Gastroesophageal sphincter (tissue), 4 donors: ENCODE measurements around the gene NOX5. TPM values are rescaled to one million over a fixed set of nuclear protein-coding genes. Genes with fewer than 3 reads are reported as not detected.

Experiments
- ATAC-seq: fragments of 150-250 bp; one replicate; pipeline ENCODE4 v1.9.1; 2016; ENCODE audit warnings: mild to moderate bottlenecking, moderate library complexity
- H3K27ac ChIP-seq, 4 donors: fragments of 200-600 bp; sonication (generic) in 3 of 4; 1 replicate in 3 of 4; 2 replicates in 1 of 4; pipeline ENCODE4 v1.5.1; 2016 to 2019
- H3K27me3 ChIP-seq: fragments of 200-600 bp; sonication (generic); one replicate; pipeline ENCODE4 v1.5.1; 2019
- H3K36me3 ChIP-seq, 2 donors: fragments of 200-600 bp; sonication (generic); one replicate each; pipeline ENCODE4 v1.5.1; 2019; ENCODE audit warnings: control low read depth in 1 of 2
- H3K4me1 ChIP-seq, 3 donors: fragments of 200-600 bp; sonication (generic); 1 replicate in 2 of 3; 2 replicates in 1 of 3; pipeline ENCODE4 v1.5.1; 2016 to 2019; ENCODE audit warnings: control low read depth in 2 of 3
- H3K4me3 ChIP-seq, 2 donors: fragments of 200-600 bp; sonication (generic); one replicate each; pipeline ENCODE4 v1.5.1; 2019; ENCODE audit warnings: mild to moderate bottlenecking in 1 of 2, moderate library complexity in 1 of 2
- H3K9me3 ChIP-seq, 3 donors: fragments of 200-600 bp; sonication (generic); one replicate each; pipeline ENCODE4 v1.5.1; 2017 to 2019; ENCODE audit warnings: control low read depth in 2 of 3
- CTCF ChIP-seq, 4 experiments: fragments of 200-600 bp in 2 of 4; fragments of 450-650 bp in 2 of 4; sonication (generic) in 1 of 4; IDR thresholded peaks; one replicate each; pipeline ENCODE4 v1.5.1; 2017 to 2019; ENCODE audit warnings: antibody characterized with exemption in 4 of 4, mild to moderate bottlenecking in 2 of 4, moderate library complexity in 2 of 4
- EP300 ChIP-seq: sonication (generic); formaldehyde crosslinking; IDR thresholded peaks from one replicate; pipeline ENCODE4 v1.6.1; 2017; ENCODE audit warnings: antibody characterized with exemption, mild to moderate bottlenecking
- POLR2A ChIP-seq, 2 donors: fragments of 450-650 bp; IDR thresholded peaks; one replicate each; pipeline ENCODE4 v1.6.1; 2017; ENCODE audit warnings: antibody characterized with exemption in 2 of 2, mild to moderate bottlenecking in 2 of 2, moderate library complexity in 1 of 2
- POLR2AphosphoS5 ChIP-seq: sonication (generic); formaldehyde crosslinking; IDR thresholded peaks from one replicate; pipeline ENCODE4 v1.6.1; 2017; ENCODE audit warnings: antibody characterized with exemption
- whole genome bisulfite sequencing, 2 donors: methylation state at CpG; one replicate each; pipeline ENCODE4 v1.1.5; 2018; ENCODE audit warnings: low coverage in 1 of 2; 5-methylcytosine and 5-hydroxymethylcytosine counted together
- total RNA-seq, 4 donors: library from RNA; depleted of rRNA; stranded (reverse); fragments of >200 nt; gene quantifications; one replicate each; pipeline ENCODE4 v1.1.0, GENCODE V29; 2016

NOX5 gene
- total RNA-seq, 4 donors from 2014 or later, result 0.12 to 0.54 TPM; not detected in 2

- no peak for ATAC-seq
These were observed 89.7 kb downstream of the NOX5 start for GRCh38 chr15:69104050-69104750.

GRCh38 chr15:69105451-69105985 lies 91.0 kb downstream of the NOX5 start:
- no peaks in the 10 kb centered on the region for H3K36me3 ChIP-seq
- no peak overlapping the region for H3K27ac ChIP-seq
- WGBS, 2 donors, result 85 to 100% methylated on average over 3 of the region's 3 CpGs
- H3K4me1 ChIP-seq, result no peaks in the 10 kb centered on the region
- no peak for ATAC-seq
- H3K4me3 ChIP-seq, result no peak overlapping the region
- no peak for TF ChIP-seq CTCF (IDR thresholded peaks at IDR 0.05)
- TF ChIP-seq POLR2A (IDR thresholded peaks at IDR 0.05), result no peak
- TF ChIP-seq EP300, result no peak
- no peak for TF ChIP-seq POLR2AphosphoS5
- H3K9me3 ChIP-seq, result no peaks in the 10 kb centered on the region
- H3K27me3 ChIP-seq, result peaks cover 8% of the 10 kb centered on the region

More at GRCh38 chr15:69104050-69104750, 89.7 kb downstream of the NOX5 start:
- 71 to 74% methylated on average over 7 to 9 of the region's 12 CpGs for WGBS, 2 donors
- TF ChIP-seq EP300, result no peak
- TF ChIP-seq CTCF (IDR thresholded peaks at IDR 0.05), result no peak
- TF ChIP-seq POLR2AphosphoS5, result no peak
- TF ChIP-seq POLR2A (IDR thresholded peaks at IDR 0.05), result no peak
- H3K27me3 ChIP-seq, result peaks cover 4% of the 10 kb centered on the region
- H3K36me3 ChIP-seq, result no peaks in the 10 kb centered on the region
- H3K4me3 ChIP-seq, result no peak overlapping the region
- H3K27ac ChIP-seq, result no peak overlapping the region
- H3K9me3 ChIP-seq, result no peaks in the 10 kb centered on the region
- H3K4me1 ChIP-seq, result no peaks in the 10 kb centered on the region

GRCh38 chr15:69107025-69107620 lies 92.6 kb downstream of the NOX5 start:
- no peak overlapping the region for H3K27ac ChIP-seq

More at GRCh38 chr15:69107025-69107620, 92.6 kb downstream of the NOX5 start:
- no peak for ATAC-seq
- H3K4me1 ChIP-seq, result no peaks in the 10 kb centered on the region
- 67 to 80% methylated on average over 4 of the region's 4 CpGs for WGBS, 2 donors
- H3K9me3 ChIP-seq, result no peaks in the 10 kb centered on the region
- no peaks in the 10 kb centered on the region for H3K36me3 ChIP-seq
- peaks cover 14% of the 10 kb centered on the region for H3K27me3 ChIP-seq
- no peak overlapping the region for H3K4me3 ChIP-seq
- TF ChIP-seq EP300 (no peak), POLR2A (IDR thresholded peaks at IDR 0.05) (no peak), CTCF (IDR thresholded peaks at IDR 0.05) (no peak), POLR2AphosphoS5 (no peak)

Other genes with a start within 250 kb of the NOX5 start
- gene ANP32A, start 193.8 kb upstream of the NOX5 start, total RNA-seq, result 10 to 100 TPM; 42.4 to 75.0 (median 55.6) TPM
- gene SPESP1, start 84.2 kb upstream of the NOX5 start, total RNA-seq, result 1 to 10 TPM; 1.6 to 5.9 (median 2.7) TPM
- gene GLCE, start 145.9 kb downstream of the NOX5 start, total RNA-seq, result 10 to 100 TPM in 3 of 4 donors, 1 to 10 TPM in 1; 5.9 to 18.8 (median 10.2) TPM